HG03469 (cell line): ENCODE measurements around the gene ASF1B.

ENCODE experiments used
- ATAC-seq: cut with Tn5 transposase; IDR thresholded peaks from one replicate; pipeline ENCODE4 v1.9.1; 2021; ENCODE audit warnings: mild to moderate bottlenecking, moderate library complexity, moderate number of reproducible peaks; ENCODE audit not compliant: unreplicated experiment

Gene ASF1B

GRCh38 chr19:14112051-14112808, 24.2 kb downstream of the ASF1B start:
- ATAC-seq = no peak

DNA sequence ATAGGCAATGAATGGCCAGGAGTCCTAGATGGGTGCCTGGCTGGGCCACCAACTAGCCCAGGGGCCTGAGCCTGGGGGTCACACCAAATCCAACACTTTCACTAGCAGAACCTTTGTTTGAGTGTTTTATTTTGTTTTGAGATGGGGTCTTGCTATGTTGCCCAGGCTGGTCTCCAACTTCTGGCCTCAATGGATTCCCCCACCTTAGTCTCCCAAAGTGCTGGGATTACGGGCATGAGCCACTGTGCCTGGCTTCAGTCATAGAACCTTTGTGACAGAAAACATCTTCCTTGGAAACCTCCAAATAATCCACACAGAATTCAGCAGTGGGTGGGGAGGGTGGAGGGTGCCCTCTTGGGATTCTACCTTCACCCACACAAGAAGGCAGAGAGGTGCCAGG, 24.9 kb downstream of the ASF1B start:
- ATAC-seq = no peak

DNA sequence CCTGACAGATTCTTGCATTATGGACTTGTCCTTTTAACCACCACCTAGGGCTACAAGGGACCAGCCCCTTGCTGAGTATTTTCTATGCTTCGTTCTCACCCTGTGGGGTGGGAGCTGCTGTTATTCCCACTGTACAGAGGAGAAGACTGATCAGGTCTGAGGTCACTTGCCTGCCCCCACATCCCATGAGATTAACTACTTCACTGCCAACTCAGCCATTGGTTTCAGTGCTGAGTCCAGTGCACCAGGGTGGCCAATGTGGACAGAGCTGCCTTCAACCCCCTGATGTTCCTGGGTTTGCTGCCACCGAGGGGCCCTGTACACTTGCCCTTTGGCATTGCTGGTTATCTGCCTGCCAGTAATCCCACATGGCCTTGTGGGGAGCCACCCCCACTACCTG, 25.7 kb downstream of the ASF1B start:
- no peak for ATAC-seq

GRCh38 chr19:14107581-14108461, 28.6 kb downstream of the ASF1B start:
- no peak for ATAC-seq

DNA sequence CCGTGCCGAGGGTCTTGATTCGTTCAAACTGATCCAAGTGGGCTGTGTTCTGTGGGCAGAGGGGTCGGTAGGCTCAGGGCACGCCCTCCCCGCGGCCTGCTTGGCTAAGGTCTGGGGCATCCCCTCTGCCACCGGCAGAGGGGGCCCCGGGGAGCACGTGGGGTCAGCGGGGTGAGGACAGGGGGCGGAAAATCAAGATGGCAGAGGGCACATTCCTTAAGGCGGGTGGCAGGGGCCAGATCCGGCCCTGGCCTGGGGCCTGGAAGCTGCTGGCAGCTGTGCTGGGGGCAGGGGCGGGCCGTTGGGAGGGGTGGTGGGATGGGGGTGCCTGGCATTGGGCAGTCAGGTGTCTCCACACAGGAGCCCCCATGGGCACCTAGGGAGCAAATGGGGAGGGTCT, 29.5 kb downstream of the ASF1B start:
- ATAC-seq = no peak

- ATAC-seq = no peak
Measured at GRCh38 chr19:14105680-14106079, 30.7 kb downstream of the ASF1B start.

DNA sequence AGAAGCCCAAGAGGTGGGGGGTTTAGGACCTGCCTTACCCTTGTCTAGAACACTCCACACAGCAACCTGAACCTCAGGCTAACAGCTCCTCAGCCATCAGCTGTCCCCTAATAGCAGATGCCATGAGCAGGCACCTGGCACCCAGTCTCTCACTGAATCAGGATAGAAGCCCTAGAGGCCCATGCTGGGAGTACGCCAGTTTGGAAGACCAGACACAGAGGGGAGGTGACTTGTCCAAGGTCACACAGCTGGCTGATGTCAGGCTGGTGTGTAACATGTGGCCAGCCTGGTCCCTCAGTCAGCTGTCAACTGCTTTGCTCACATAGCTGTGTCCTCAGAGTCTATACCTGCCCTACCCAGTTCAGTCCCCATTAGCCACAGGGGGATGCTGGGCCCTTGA, 33.1 kb downstream of the ASF1B start:
- ATAC-seq = no peak

- ATAC-seq = no peak
Measured at GRCh38 chr19:14102756-14103155, 33.6 kb downstream of the ASF1B start.

- no peak for ATAC-seq
Measured at GRCh38 chr19:14102102-14102696, 34.2 kb downstream of the ASF1B start.

DNA sequence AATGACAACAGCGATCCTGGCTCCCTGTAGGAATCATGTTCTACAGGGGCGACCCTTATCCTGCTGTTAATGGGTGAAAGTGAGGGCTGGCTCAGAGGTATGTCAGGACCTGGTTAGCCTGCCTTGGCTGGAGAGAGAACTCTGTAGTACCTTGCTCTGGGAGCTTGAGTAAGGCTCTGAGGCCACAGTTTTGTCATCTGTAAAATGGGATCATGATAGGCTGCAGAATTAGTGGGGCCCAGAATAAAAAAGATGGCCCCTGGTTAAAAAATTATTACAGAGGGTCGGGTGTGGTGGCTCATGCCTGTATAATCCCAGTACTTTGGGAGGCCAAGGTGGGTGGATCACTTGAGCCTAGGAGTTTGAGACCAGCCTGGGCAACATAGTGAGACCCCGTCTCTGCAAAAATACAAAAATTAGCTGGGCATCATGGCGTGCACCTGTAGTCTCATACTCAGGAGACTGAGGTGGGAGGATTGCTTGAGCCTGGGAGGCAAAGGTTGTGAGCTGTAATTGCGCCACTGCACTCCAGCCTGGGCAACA, 35.3 kb downstream of the ASF1B start:
- ATAC-seq = no peak

- no peak for ATAC-seq
Measured at GRCh38 chr19:14097532-14098151, 38.7 kb downstream of the ASF1B start.

- no peak for ATAC-seq
Measured at GRCh38 chr19:14096272-14096992, 40.0 kb downstream of the ASF1B start.

DNA sequence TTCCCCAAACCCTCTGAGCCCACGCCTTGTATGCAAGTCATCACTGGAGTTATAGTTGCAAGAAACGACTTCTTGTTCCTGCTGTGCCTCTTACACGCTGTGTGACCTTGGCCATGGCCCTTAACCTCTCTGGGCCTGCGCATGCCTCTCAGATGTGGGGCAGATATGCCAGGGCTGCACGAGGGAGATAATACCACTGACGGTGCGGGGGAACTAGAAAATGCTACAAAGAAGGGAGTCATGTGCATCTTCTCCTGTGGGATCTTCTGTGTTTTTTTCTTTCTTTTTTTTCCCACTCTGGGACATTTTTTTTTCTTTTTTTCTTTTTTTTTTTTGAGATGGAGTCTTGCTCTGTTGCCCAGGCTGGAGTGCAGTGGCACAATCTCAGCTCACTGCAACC, 41.5 kb downstream of the ASF1B start:
- no peak for ATAC-seq

GRCh38 chr19:14093117-14093823, 43.1 kb downstream of the ASF1B start:
- no peak for ATAC-seq

DNA sequence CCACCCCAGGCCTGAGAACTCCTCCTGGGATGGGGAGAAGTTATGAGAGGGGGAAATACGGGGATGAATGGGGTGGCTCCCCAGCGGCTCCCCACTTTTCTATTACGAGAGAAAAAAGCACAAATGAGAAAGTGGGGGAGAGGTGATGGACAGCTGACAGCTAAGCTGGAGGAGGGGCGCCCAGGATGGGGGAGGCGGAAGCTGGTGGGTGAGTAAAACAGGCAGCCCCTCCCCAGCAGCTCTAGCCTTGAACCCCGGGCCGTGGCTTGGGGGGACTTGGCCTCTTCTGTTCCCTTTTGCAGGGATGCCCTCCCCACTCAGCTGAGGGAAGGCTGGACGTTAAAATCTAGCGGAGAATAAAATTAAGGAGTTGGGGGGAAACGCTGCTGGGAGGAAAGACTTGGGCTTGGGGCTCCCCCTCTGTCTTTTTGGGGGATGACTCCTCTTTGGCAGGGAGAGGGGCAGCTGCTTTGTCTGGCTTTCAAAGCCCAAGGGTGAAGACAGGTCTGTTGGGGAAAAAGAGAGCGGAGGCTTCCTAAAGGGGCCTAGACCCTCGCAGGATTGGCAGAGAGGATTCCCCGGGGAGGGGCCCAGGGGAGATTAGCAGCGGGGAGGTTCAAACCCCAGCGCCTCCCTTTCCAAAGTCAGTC, 44.5 kb downstream of the ASF1B start:
- no peak for ATAC-seq

GRCh38 chr19:14091081-14091812, 45.1 kb downstream of the ASF1B start:
- ATAC-seq = no peak

DNA sequence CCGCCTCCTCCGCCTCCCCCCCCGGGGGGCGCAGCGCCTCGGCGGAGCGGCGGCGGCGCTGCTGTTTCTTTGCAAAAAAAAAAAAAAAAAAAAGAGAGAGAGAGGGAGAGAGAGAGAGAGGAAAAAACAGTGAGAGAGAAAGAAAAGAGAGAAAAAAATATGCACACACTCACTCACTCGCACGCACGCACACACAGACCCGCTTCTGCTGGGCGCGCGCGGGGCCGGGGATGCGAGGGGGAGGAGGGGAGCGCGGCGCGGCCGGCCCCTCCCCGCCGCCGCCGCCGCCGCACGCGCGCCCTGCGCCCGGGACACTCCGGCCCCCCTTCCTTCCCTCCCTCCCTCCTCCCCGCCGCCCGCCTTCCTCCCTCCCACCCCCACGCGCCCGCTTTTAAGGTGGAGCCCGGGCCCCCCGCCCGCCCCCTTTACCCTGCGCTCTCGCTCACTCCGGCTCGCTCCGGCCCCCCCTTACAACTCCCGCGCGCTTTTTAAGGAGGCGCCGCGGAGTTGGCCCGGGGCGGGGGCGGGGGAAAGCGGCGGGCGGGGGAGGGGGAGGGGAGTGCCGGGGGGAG, 45.8 kb downstream of the ASF1B start, which contains the start of gene SAMD1:
TSS of gene SAMD1 (minus strand) at position 243 of the 572 bp plus-strand sequence.
- ATAC-seq = no peak
